ENCODE data around the gene CLK2. TPM values are rescaled to one million over a fixed set of nuclear protein-coding genes. Genes with fewer than 3 reads are reported as not detected.

CLK2 gene
- total RNA-seq, 1 experiment from 2014 or later, result 72.6 TPM

- no peak for DNase-seq (ENCODE audit: low read depth, low spot score)
Measured at GRCh38 chr1:155242805-155243358, 30.4 kb downstream of the CLK2 start.

More at GRCh38 chr1:155242805-155243358, 30.4 kb downstream of the CLK2 start:
- no TSS peak for BruUV-seq (replicated peaks)
- no peaks in the 10 kb centered on the region for H3K79me2 ChIP-seq (ENCODE audit: insufficient read depth, low read length)
- no peak overlapping the region for H2AFZ ChIP-seq (ENCODE audit: low read depth, low read length, poor library complexity, severe bottlenecking)
- peak overlapping the region; percentile 69 to 74; a peak in 3 of 4 replicates for H3K4me3 ChIP-seq (replicated peaks in 1 of 2; ENCODE audit: low read depth in 1 of 2, low read length in 2 of 2)
- TF ChIP-seq SIN3A (IDR thresholded peaks at IDR 0.05; ENCODE audit: low read depth) (no peak), ZFX (IDR thresholded peaks at IDR 0.05) (no peak), ZBTB33 (IDR thresholded peaks at IDR 0.05; ENCODE audit: extremely low read depth, insufficient replicate concordance, low read length) (no peak), FOSL1 (IDR thresholded peaks at IDR 0.05; ENCODE audit: low read depth) (no peak), SP1 (IDR thresholded peaks at IDR 0.05; ENCODE audit: low read depth) (no peak), ELF1 (IDR thresholded peaks at IDR 0.05; ENCODE audit: borderline replicate concordance, low read depth) (no peak), JUND (IDR thresholded peaks at IDR 0.05) (no peak), POLR2AphosphoS5 (IDR thresholded peaks at IDR 0.05; ENCODE audit: low read depth, low read length) (no peak), TCF7L2 (IDR thresholded peaks at IDR 0.05; ENCODE audit: borderline replicate concordance, extremely low read depth, insufficient read depth, insufficient read length) (no peak), CEBPB (IDR thresholded peaks at IDR 0.05; ENCODE audit: low read depth) (no peak), POLR2A (IDR thresholded peaks at IDR 0.05; ENCODE audit: borderline replicate concordance, extremely low read depth, insufficient read depth, insufficient read length) (no peak), EZH2phosphoT487 (IDR thresholded peaks at IDR 0.05; ENCODE audit: borderline replicate concordance) (no peak)
- TF ChIP-seq, protein P1, sequence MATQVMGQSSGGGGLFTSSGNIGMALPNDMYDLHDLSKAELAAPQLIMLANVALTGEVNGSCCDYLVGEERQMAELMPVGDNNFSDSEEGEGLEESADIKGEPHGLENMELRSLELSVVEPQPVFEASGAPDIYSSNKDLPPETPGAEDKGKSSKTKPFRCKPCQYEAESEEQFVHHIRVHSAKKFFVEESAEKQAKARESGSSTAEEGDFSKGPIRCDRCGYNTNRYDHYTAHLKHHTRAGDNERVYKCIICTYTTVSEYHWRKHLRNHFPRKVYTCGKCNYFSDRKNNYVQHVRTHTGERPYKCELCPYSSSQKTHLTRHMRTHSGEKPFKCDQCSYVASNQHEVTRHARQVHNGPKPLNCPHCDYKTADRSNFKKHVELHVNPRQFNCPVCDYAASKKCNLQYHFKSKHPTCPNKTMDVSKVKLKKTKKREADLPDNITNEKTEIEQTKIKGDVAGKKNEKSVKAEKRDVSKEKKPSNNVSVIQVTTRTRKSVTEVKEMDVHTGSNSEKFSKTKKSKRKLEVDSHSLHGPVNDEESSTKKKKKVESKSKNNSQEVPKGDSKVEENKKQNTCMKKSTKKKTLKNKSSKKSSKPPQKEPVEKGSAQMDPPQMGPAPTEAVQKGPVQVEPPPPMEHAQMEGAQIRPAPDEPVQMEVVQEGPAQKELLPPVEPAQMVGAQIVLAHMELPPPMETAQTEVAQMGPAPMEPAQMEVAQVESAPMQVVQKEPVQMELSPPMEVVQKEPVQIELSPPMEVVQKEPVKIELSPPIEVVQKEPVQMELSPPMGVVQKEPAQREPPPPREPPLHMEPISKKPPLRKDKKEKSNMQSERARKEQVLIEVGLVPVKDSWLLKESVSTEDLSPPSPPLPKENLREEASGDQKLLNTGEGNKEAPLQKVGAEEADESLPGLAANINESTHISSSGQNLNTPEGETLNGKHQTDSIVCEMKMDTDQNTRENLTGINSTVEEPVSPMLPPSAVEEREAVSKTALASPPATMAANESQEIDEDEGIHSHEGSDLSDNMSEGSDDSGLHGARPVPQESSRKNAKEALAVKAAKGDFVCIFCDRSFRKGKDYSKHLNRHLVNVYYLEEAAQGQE (IDR thresholded peaks at IDR 0.05; ENCODE audit: low read depth), result no peak
- no peak overlapping the region for H3K27ac ChIP-seq (ENCODE audit: low read depth, low read length)
- intact Hi-C loops (cut with micrococcal nuclease), result loop anchor here (5.0 kb wide), 1 partner anchor 36 kb away; the partner anchor contains the start of genes MTX1 and THBS3
- H3K4me1 ChIP-seq (ENCODE audit: control insufficient read depth in 1 of 2, insufficient read depth in 2 of 2, low read length in 2 of 2), result peaks cover 16 to 46% of the 10 kb centered on the region in 2 experiments
- ATAC-seq, result no peak
- no peaks in the 10 kb centered on the region for H3K9me3 ChIP-seq (ENCODE audit: control insufficient read depth in 1 of 2, insufficient read depth in 1 of 2, low read depth in 1 of 2, low read length in 2 of 2)
- peaks cover 0 to 2% of the 10 kb centered on the region in 2 experiments; a peak in 3 of 4 replicates for H3K36me3 ChIP-seq (ENCODE audit: control insufficient read depth in 1 of 2, insufficient read depth in 2 of 2, low read length in 2 of 2)
- ChIA-PET POLR2A (interaction anchor here (1.6 to 1.7 kb wide), 2 partner anchors 16 to 49 kb away, joined by 7 read pairs; no protein-coding TSS in a partner anchor), CTCF (interaction anchor here (1.4 kb wide), 1 partner anchor 70 kb away, joined by 5 read pairs; the partner anchor contains the start of gene KRTCAP2), RAD21 (ENCODE audit: low non-redundant PET in 1 of 2, low total read pairs in 2 of 2, uncharacterized antibody in 2 of 2, unreplicated experiment in 2 of 2) (no interaction called here)
- no peaks in the 10 kb centered on the region for H3K9me2 ChIP-seq (ENCODE audit: insufficient read depth)
- H3K9ac ChIP-seq (ENCODE audit: low read length), result peak overlapping the region; percentile 80; the same call in 1 of the 2 replicates
- H3K4me2 ChIP-seq (ENCODE audit: low read length), result peak overlapping the region; percentile 76
- no peaks in the 10 kb centered on the region for H4K20me1 ChIP-seq (ENCODE audit: insufficient read depth)
- no peaks in the 10 kb centered on the region for H3K27me3 ChIP-seq (ENCODE audit: insufficient read depth, low read length)
